Liver (tissue), 9 donors: ENCODE data around the gene ACADM. TPM values are rescaled to one million over a fixed set of nuclear protein-coding genes. Genes with fewer than 3 reads are reported as not detected.

Source experiments
- DNase-seq: peaks from one replicate; pipeline ENCODE4 v3.0.0-alpha.2; 2017; ENCODE audit warnings: low spot score
- H3K27ac ChIP-seq, 2 donors: one replicate each; pipeline ENCODE4 v1.7.0; 2013; ENCODE audit warnings: inconsistent platforms in 2 of 2, low read length in 2 of 2, control low read depth in 1 of 2, low read depth in 1 of 2, mild to moderate bottlenecking in 1 of 2
- H3K27me3 ChIP-seq, 4 donors: one replicate each; pipeline versions ENCODE4 v1.6.1 to v1.7.0; 2013; ENCODE audit warnings: low read length in 3 of 4, inconsistent platforms in 1 of 4, mild to moderate bottlenecking in 1 of 4, moderate library complexity in 1 of 4; ENCODE audit not compliant: control insufficient read depth in 4 of 4, insufficient read depth in 4 of 4
- H3K36me3 ChIP-seq, 4 donors: one replicate each; pipeline versions ENCODE4 v1.6.1 to v1.7.0; 2013; ENCODE audit warnings: low read length in 3 of 4, mild to moderate bottlenecking in 3 of 4, low read depth in 1 of 4, moderate library complexity in 1 of 4; ENCODE audit not compliant: control insufficient read depth in 4 of 4, insufficient read depth in 3 of 4
- H3K4me1 ChIP-seq, 4 donors: one replicate each; pipeline versions ENCODE4 v1.6.1 to v1.7.0; 2013; ENCODE audit warnings: low read length in 3 of 4, mild to moderate bottlenecking in 3 of 4, moderate library complexity in 1 of 4; ENCODE audit not compliant: control insufficient read depth in 4 of 4, insufficient read depth in 4 of 4
- H3K4me3 ChIP-seq, 3 donors: one replicate each; pipeline versions ENCODE4 v1.6.1 to v1.7.0; 2013; ENCODE audit warnings: low read length in 3 of 3, control low read depth in 1 of 3, low read depth in 1 of 3, mild to moderate bottlenecking in 1 of 3
- H3K9ac ChIP-seq, 2 donors: one replicate each; pipeline ENCODE4 v1.7.0; 2013; ENCODE audit warnings: low read length in 2 of 2, mild to moderate bottlenecking in 2 of 2, moderate library complexity in 2 of 2, control low read depth in 1 of 2, low read depth in 1 of 2
- H3K9me3 ChIP-seq, 4 donors: one replicate each; pipeline versions ENCODE4 v1.6.1 to v1.7.0; 2013; ENCODE audit warnings: low read length in 3 of 4; ENCODE audit not compliant: control insufficient read depth in 4 of 4
- EGR1 ChIP-seq, 2 donors: IDR thresholded peaks; 2 replicates each; pipeline ENCODE4 v1.6.1; 2016 to 2018; ENCODE audit warnings: antibody characterized with exemption in 2 of 2, low read depth in 2 of 2
- FOXA1 ChIP-seq: IDR thresholded peaks from 2 replicates; pipeline ENCODE4 v1.6.1; 2016; ENCODE audit warnings: antibody characterized with exemption
- FOXA2 ChIP-seq: IDR thresholded peaks from 2 replicates; pipeline ENCODE4 v1.6.1; 2016; ENCODE audit warnings: antibody characterized with exemption
- GABPA ChIP-seq, 2 donors: IDR thresholded peaks in 1 of 2; conservative IDR thresholded peaks in 1 of 2; 2 replicates each; pipeline ENCODE4 v1.6.1; 2016; ENCODE audit warnings: antibody characterized with exemption in 2 of 2, mild to moderate bottlenecking in 1 of 2, moderate library complexity in 1 of 2
- HNF4A ChIP-seq, 2 donors: conservative IDR thresholded peaks; 2 replicates each; pipeline ENCODE4 v1.6.1; 2016; ENCODE audit warnings: antibody characterized with exemption in 2 of 2, mild to moderate bottlenecking in 2 of 2
- HNF4G ChIP-seq: IDR thresholded peaks from 2 replicates; pipeline ENCODE4 v1.6.1; 2016; ENCODE audit warnings: antibody characterized with exemption
- JUND ChIP-seq, 2 donors: IDR thresholded peaks; 2 replicates each; pipeline ENCODE4 v1.6.1; 2016; ENCODE audit warnings: antibody characterized with exemption in 2 of 2
- NR2F2 ChIP-seq: IDR thresholded peaks from 2 replicates; pipeline ENCODE4 v1.6.1; 2016; ENCODE audit warnings: antibody characterized with exemption
- RAD21 ChIP-seq, 2 donors: IDR thresholded peaks; 2 replicates each; pipeline ENCODE4 v1.6.1; 2016; ENCODE audit warnings: antibody characterized with exemption in 2 of 2, mild to moderate bottlenecking in 2 of 2
- RXRA ChIP-seq, 2 donors: IDR thresholded peaks; 2 replicates each; pipeline ENCODE4 v1.6.1; 2017 to 2018; ENCODE audit warnings: antibody characterized with exemption in 2 of 2, mild to moderate bottlenecking in 1 of 2
- SP1 ChIP-seq: IDR thresholded peaks from 2 replicates; pipeline ENCODE4 v1.6.1; 2018; ENCODE audit warnings: antibody characterized with exemption, mild to moderate bottlenecking
- TAF1 ChIP-seq: conservative IDR thresholded peaks from 2 replicates; pipeline ENCODE4 v1.6.1; 2016; ENCODE audit warnings: antibody characterized with exemption, mild to moderate bottlenecking
- YY1 ChIP-seq: IDR thresholded peaks from 2 replicates; pipeline ENCODE4 v1.6.1; 2016; ENCODE audit warnings: antibody characterized with exemption, mild to moderate bottlenecking
- WGBS: extraction: QIAGEN DNeasy Blood & Tissue Kit; methylation state at CpG from one replicate; pipeline ENCODE4 v1.1.7; 2013; 5-methylcytosine and 5-hydroxymethylcytosine counted together
- polyA plus RNA-seq, 2 donors: library from polyadenylated mRNA; stranded (reverse) in 1 of 2; unstranded in 1 of 2; fragments of 200-250 nt in 1 of 2; fragments of >200 nt in 1 of 2; fragmentation: Nextera tagmentation in 1 of 2; extraction: Ambion mirVana in 1 of 2; gene quantifications; one replicate each; pipeline versions ENCODE4 v1.2.1 to v1.2.3, GENCODE V29; 2013 to 2015
- total RNA-seq, 2 donors: library from RNA; depleted of rRNA; stranded (reverse); fragments of >200 nt; gene quantifications; one replicate each; pipeline ENCODE4 v1.2.3, GENCODE V29; 2014
- TF ChIP-seq, protein P1 (sequence below): IDR thresholded peaks from 2 replicates; pipeline ENCODE4 v1.6.1; 2016; ENCODE audit warnings: antibody characterized with exemption, mild to moderate bottlenecking
- TF ChIP-seq, protein P2 (sequence below): fragments of 150-350 bp; IDR thresholded peaks from 2 replicates; pipeline ENCODE4 v1.5.1; 2017; ENCODE audit warnings: improper control_type of control experiment, low read depth, low read length; ENCODE audit not compliant: missing input control
- TF ChIP-seq, protein P3 (sequence below): IDR thresholded peaks from 2 replicates; pipeline ENCODE4 v1.6.1; 2016; ENCODE audit warnings: antibody characterized with exemption
- TF ChIP-seq, protein P4 (sequence below): IDR thresholded peaks from 2 replicates; pipeline ENCODE4 v1.6.1; 2016; ENCODE audit warnings: antibody characterized with exemption
- TF ChIP-seq, protein P5 (sequence below): IDR thresholded peaks from 2 replicates; pipeline ENCODE4 v1.6.1; 2016; ENCODE audit warnings: antibody characterized with exemption
- donor health status: healthy.
- donor health status: healthy.
- donor health status: healthy.
- donor health status: healthy.
- donor health status: healthy.

The ACADM gene
- total and polyA plus RNA-seq, 4 donors, result 68.3 to 175 (median 149) TPM

DNA sequence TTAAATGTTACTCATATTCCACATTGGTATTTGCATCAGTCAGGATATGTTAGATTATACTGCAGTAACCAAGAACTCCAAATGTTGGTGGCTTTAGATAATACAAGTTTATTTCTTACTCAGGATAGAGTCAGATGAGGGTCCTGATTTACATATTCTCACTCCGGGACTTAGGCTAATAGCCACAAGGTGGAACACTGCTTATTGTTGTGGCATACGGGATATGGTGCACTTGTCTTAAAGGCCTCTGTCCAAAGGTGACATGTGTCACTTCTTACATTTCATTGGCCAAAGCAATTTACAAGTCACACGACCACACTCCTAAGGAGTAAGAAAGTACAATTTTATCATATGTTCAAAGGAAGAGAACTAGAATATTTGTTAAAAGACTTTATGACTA lies 28.5 kb upstream of the ACADM start:
- no peak overlapping the region for H3K9ac ChIP-seq
- no peak overlapping the region for H3K4me3 ChIP-seq
- 78% methylated on average over 3 of the region's 3 CpGs for WGBS
- H3K36me3 ChIP-seq, result no peaks in the 10 kb centered on the region
- H3K9me3 ChIP-seq, result no peaks in the 10 kb centered on the region
- H3K27ac ChIP-seq, result no peak overlapping the region
- no peaks in the 10 kb centered on the region for H3K27me3 ChIP-seq
- H3K4me1 ChIP-seq, result no peaks in the 10 kb centered on the region
- TF ChIP-seq JUND (IDR thresholded peaks at IDR 0.05) (no peak), HNF4G (no peak), YY1 (no peak), NR2F2 (no peak), GABPA (IDR thresholded peaks at IDR 0.05 in 1 of 2, conservative IDR thresholded peaks at IDR 0.05 in 1 of 2) (no peak), SP1 (no peak), RXRA (IDR thresholded peaks at IDR 0.05) (no peak), FOXA1 (no peak), EGR1 (IDR thresholded peaks at IDR 0.05; ENCODE audit: low read depth in 2 of 2) (no peak), FOXA2 (no peak), RAD21 (IDR thresholded peaks at IDR 0.05) (no peak), TAF1 (no peak), HNF4A (conservative IDR thresholded peaks at IDR 0.05) (no peak)
- TF ChIP-seq, protein P1, sequence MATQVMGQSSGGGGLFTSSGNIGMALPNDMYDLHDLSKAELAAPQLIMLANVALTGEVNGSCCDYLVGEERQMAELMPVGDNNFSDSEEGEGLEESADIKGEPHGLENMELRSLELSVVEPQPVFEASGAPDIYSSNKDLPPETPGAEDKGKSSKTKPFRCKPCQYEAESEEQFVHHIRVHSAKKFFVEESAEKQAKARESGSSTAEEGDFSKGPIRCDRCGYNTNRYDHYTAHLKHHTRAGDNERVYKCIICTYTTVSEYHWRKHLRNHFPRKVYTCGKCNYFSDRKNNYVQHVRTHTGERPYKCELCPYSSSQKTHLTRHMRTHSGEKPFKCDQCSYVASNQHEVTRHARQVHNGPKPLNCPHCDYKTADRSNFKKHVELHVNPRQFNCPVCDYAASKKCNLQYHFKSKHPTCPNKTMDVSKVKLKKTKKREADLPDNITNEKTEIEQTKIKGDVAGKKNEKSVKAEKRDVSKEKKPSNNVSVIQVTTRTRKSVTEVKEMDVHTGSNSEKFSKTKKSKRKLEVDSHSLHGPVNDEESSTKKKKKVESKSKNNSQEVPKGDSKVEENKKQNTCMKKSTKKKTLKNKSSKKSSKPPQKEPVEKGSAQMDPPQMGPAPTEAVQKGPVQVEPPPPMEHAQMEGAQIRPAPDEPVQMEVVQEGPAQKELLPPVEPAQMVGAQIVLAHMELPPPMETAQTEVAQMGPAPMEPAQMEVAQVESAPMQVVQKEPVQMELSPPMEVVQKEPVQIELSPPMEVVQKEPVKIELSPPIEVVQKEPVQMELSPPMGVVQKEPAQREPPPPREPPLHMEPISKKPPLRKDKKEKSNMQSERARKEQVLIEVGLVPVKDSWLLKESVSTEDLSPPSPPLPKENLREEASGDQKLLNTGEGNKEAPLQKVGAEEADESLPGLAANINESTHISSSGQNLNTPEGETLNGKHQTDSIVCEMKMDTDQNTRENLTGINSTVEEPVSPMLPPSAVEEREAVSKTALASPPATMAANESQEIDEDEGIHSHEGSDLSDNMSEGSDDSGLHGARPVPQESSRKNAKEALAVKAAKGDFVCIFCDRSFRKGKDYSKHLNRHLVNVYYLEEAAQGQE, result no peak
- TF ChIP-seq, protein P2, sequence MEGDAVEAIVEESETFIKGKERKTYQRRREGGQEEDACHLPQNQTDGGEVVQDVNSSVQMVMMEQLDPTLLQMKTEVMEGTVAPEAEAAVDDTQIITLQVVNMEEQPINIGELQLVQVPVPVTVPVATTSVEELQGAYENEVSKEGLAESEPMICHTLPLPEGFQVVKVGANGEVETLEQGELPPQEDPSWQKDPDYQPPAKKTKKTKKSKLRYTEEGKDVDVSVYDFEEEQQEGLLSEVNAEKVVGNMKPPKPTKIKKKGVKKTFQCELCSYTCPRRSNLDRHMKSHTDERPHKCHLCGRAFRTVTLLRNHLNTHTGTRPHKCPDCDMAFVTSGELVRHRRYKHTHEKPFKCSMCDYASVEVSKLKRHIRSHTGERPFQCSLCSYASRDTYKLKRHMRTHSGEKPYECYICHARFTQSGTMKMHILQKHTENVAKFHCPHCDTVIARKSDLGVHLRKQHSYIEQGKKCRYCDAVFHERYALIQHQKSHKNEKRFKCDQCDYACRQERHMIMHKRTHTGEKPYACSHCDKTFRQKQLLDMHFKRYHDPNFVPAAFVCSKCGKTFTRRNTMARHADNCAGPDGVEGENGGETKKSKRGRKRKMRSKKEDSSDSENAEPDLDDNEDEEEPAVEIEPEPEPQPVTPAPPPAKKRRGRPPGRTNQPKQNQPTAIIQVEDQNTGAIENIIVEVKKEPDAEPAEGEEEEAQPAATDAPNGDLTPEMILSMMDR, result no peak
- TF ChIP-seq, protein P3, sequence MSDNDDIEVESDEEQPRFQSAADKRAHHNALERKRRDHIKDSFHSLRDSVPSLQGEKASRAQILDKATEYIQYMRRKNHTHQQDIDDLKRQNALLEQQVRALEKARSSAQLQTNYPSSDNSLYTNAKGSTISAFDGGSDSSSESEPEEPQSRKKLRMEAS, result no peak
- TF ChIP-seq, protein P4, sequence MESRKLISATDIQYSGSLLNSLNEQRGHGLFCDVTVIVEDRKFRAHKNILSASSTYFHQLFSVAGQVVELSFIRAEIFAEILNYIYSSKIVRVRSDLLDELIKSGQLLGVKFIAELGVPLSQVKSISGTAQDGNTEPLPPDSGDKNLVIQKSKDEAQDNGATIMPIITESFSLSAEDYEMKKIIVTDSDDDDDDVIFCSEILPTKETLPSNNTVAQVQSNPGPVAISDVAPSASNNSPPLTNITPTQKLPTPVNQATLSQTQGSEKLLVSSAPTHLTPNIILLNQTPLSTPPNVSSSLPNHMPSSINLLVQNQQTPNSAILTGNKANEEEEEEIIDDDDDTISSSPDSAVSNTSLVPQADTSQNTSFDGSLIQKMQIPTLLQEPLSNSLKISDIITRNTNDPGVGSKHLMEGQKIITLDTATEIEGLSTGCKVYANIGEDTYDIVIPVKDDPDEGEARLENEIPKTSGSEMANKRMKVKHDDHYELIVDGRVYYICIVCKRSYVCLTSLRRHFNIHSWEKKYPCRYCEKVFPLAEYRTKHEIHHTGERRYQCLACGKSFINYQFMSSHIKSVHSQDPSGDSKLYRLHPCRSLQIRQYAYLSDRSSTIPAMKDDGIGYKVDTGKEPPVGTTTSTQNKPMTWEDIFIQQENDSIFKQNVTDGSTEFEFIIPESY, result no peak
- TF ChIP-seq, protein P5, sequence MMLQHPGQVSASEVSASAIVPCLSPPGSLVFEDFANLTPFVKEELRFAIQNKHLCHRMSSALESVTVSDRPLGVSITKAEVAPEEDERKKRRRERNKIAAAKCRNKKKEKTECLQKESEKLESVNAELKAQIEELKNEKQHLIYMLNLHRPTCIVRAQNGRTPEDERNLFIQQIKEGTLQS, result no peak
- no peak for DNase-seq
